Thyroid gland (tissue), 4 donors: ENCODE measurements around the gene TMEM45A. TPM values are rescaled to one million over a fixed set of nuclear protein-coding genes. Genes with fewer than 3 reads are reported as not detected.
"Not testable (repeated sequence)": the region's sequence is repeated elsewhere in the genome, so short reads cannot be mapped to it uniquely, and the experiment has no call there.

ENCODE experiments used
- DNase-seq, 2 donors: peaks; one replicate each; pipeline ENCODE4 v3.0.0-alpha.2; 2019
- H3K27ac ChIP-seq, 3 donors: fragments of 200-600 bp; sonication (generic); 1 replicate in 2 of 3; 2 replicates in 1 of 3; pipeline ENCODE4 v1.5.1; 2016 to 2019; ENCODE audit warnings: mild to moderate bottlenecking in 1 of 3, moderate library complexity in 1 of 3
- H3K27me3 ChIP-seq: fragments of 200-600 bp; sonication (generic); one replicate; pipeline ENCODE4 v1.5.1; 2019
- H3K36me3 ChIP-seq, 2 donors: fragments of 200-600 bp; sonication (generic); one replicate each; pipeline ENCODE4 v1.5.1; 2016 to 2019
- H3K4me1 ChIP-seq, 2 donors: fragments of 200-600 bp; sonication (generic); one replicate each; pipeline ENCODE4 v1.5.1; 2017 to 2019
- H3K4me3 ChIP-seq, 3 donors: fragments of 200-600 bp; sonication (generic); replicated peaks in 1 of 3; 1 replicate in 2 of 3; 2 replicates in 1 of 3; pipeline ENCODE4 v1.5.1; 2016; ENCODE audit warnings: mild to moderate bottlenecking in 1 of 3
- H3K9me3 ChIP-seq: fragments of 200-600 bp; sonication (generic); one replicate; pipeline ENCODE4 v1.5.1; 2017
- POLR2A ChIP-seq, 2 donors: fragments of 450-650 bp; IDR thresholded peaks; one replicate each; pipeline ENCODE4 v1.6.1; 2017; ENCODE audit warnings: antibody characterized with exemption in 2 of 2, mild to moderate bottlenecking in 2 of 2, moderate library complexity in 1 of 2
- WGBS, 2 donors: methylation state at CpG; one replicate each; pipeline ENCODE4 v1.1.5; 2017; 5-methylcytosine and 5-hydroxymethylcytosine counted together
- intact Hi-C: fragments of 100-400 bp; cut with DNase I; formaldehyde crosslinking; loops from one replicate; pipeline ENCODE4 v1.15.1; 2023
- total RNA-seq, 4 donors: library from RNA; depleted of rRNA; stranded (reverse); fragments of >200 nt; gene quantifications; one replicate each; pipeline ENCODE4 v1.2.3, GENCODE V29; 2016
- TF ChIP-seq, protein P1 (sequence below), 6 experiments: fragments of 200-600 bp in 3 of 6; fragments of 450-650 bp in 3 of 6; sonication (generic) in 3 of 6; IDR thresholded peaks; one replicate each; pipeline ENCODE4 v1.5.1; 2016 to 2019; ENCODE audit warnings: antibody characterized with exemption in 6 of 6, mild to moderate bottlenecking in 2 of 6, inconsistent platforms in 1 of 6, moderate library complexity in 1 of 6

Gene TMEM45A
- total RNA-seq, 4 donors from 2014 or later, result 11.7 to 22.2 (median 14.8) TPM

DNA sequence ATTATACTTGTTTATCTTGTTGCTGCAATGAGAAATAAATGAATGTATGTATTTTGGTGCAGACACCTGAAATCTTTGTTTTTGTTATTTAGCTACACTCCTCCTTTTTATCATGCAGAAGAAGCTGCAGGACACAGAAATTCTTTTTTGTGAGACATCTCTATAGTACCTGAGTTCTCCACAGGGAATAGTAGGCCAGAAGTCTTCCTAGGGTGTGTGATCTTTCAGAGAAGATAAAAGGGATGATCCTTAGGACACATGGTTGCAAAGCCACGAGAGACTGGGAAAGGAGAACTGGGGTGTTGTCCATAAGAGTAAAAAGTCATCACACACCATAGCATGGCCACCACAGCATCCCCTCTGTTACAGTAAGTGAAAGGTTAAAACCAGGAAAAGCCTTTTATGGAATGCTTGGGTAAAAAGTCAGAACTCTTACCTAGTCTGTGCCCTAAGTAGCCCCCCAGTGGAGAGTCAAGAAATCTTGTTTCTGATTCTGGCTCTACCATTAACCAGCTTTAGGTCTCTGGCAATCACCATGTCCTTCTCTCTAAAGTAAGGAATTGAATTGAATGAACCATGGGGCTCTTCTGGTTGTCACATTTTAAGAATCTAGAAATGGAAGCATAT lies 85.1 kb downstream of the TMEM45A start:
- Histone ChIP-seq H3K4me1 (no peaks in the 10 kb centered on the region), H3K4me3 (no peak overlapping the region), H3K9me3 (no peaks in the 10 kb centered on the region), H3K36me3 (no peaks in the 10 kb centered on the region), H3K27ac (no peak overlapping the region), H3K27me3 (no peaks in the 10 kb centered on the region)
- 76 to 83% methylated on average over 1 of the region's 1 CpG for WGBS, 2 donors
- no peak for TF ChIP-seq POLR2A (IDR thresholded peaks at IDR 0.05)
- TF ChIP-seq, protein P1, sequence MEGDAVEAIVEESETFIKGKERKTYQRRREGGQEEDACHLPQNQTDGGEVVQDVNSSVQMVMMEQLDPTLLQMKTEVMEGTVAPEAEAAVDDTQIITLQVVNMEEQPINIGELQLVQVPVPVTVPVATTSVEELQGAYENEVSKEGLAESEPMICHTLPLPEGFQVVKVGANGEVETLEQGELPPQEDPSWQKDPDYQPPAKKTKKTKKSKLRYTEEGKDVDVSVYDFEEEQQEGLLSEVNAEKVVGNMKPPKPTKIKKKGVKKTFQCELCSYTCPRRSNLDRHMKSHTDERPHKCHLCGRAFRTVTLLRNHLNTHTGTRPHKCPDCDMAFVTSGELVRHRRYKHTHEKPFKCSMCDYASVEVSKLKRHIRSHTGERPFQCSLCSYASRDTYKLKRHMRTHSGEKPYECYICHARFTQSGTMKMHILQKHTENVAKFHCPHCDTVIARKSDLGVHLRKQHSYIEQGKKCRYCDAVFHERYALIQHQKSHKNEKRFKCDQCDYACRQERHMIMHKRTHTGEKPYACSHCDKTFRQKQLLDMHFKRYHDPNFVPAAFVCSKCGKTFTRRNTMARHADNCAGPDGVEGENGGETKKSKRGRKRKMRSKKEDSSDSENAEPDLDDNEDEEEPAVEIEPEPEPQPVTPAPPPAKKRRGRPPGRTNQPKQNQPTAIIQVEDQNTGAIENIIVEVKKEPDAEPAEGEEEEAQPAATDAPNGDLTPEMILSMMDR (IDR thresholded peaks at IDR 0.05), result no peak
- intact Hi-C loops, result no loop called here
- no peak for DNase-seq

DNA sequence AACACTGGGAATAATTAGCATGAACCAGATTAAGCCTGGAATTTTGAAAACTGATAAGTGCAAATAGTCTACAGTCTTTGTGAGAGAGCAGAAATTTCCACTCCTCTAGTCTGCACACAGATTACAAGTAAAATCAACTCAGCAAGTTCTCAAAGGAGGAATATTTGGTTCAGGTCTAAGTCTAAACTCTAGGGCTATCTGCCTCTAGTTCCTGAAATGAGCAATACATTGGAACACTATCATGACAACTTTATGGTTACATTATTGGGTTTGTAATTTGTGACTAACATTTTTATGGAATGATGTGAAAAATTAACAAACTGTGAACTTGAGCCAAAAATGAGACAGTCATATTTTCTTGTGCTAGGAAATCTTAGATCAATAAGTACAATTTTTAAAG lies 86.2 kb downstream of the TMEM45A start:
- Histone ChIP-seq H3K27me3 (no peaks in the 10 kb centered on the region), H3K4me3 (no peak overlapping the region), H3K4me1 (no peaks in the 10 kb centered on the region), H3K36me3 (no peaks in the 10 kb centered on the region), H3K9me3 (no peaks in the 10 kb centered on the region), H3K27ac (no peak overlapping the region)
- no peak for DNase-seq
- TF ChIP-seq, protein P1 (IDR thresholded peaks at IDR 0.05), result no peak
- TF ChIP-seq POLR2A (IDR thresholded peaks at IDR 0.05), result no peak
- intact Hi-C loops, result no loop called here

DNA sequence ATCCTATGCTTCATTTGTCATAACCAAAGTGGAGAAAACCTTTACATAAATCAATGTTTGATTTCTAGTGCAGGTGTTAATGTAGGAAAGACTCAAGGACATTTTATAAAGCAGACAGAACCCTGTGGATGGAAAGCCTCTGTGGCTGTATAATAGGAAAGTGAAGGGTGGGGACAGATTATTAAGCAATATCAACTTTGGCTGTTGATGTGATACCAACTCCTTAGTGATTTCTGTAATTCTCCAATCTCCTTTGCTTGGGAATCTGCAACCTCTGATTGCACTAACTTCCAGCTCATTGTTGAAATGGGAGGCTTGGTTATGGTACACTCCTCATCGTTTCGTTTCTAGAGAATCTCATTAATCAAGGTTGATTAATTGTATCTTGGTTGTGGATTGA lies 87.7 kb downstream of the TMEM45A start:
- H3K27me3 ChIP-seq, result no peaks in the 10 kb centered on the region
- H3K27ac ChIP-seq, result no peak overlapping the region
- H3K9me3 ChIP-seq, result no peaks in the 10 kb centered on the region
- WGBS, 2 donors, result 48 to 63% methylated on average over 2 of the region's 2 CpGs
- no peak overlapping the region for H3K4me3 ChIP-seq
- no peaks in the 10 kb centered on the region for H3K4me1 ChIP-seq
- TF ChIP-seq POLR2A (IDR thresholded peaks at IDR 0.05), result no peak
- TF ChIP-seq, protein P1 (IDR thresholded peaks at IDR 0.05), result no peak
- DNase-seq, result no peak
- intact Hi-C loops, result no loop called here
- H3K36me3 ChIP-seq, result no peaks in the 10 kb centered on the region

DNA sequence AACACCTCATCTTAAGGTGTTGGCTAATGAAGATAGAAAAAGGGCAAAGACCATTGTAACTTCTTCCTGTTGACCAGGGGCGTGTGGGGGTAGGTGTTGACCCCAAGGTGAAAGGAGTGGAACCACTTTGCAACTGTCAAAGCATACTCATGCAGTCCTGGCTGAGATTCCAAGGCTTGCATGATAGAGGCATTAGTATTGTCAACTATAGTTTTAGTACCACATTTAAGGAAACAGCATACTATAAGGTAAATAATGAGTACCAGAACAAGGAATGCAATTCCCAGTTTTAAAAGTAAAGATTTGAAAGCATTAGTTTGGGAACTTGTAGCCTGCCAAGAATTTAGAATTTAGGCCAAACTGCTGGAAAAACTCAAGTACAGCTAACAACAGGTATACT lies 89.2 kb downstream of the TMEM45A start:
- H3K27ac ChIP-seq, result no peak overlapping the region
- no peaks in the 10 kb centered on the region for H3K4me1 ChIP-seq
- TF ChIP-seq, protein P1 (IDR thresholded peaks at IDR 0.05), result no peak
- no peak for TF ChIP-seq POLR2A (IDR thresholded peaks at IDR 0.05)
- no peaks in the 10 kb centered on the region for H3K36me3 ChIP-seq
- H3K27me3 ChIP-seq, result no peaks in the 10 kb centered on the region
- H3K4me3 ChIP-seq, result no peak overlapping the region
- 88 to 95% methylated on average over 1 of the region's 1 CpG for WGBS, 2 donors
- no peak for DNase-seq
- H3K9me3 ChIP-seq, result no peaks in the 10 kb centered on the region
- intact Hi-C loops, result no loop called here

DNA sequence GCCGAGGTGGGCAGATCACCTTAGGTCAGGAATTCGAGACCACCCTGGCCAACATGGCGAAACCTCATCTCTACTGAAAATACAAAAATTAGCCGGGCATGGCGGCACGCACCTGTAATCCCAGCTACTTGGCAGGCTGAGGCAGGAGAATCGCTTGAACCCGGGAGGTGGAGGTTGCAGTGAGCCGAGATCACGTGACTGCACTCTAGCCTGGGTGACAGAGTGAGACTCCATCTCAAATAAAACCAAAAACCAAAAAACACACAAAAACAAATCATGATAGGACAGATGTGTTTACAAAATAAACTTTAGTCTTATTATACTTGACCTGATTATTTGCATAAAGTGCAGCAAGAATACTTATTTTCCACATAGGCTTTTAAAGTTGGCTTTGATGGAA lies 89.7 kb downstream of the TMEM45A start:
- H3K27me3 ChIP-seq, H3K27ac ChIP-seq, intact Hi-C loops, H3K4me1 ChIP-seq, H3K4me3 ChIP-seq, H3K9me3 ChIP-seq, DNase-seq, H3K36me3 ChIP-seq: not testable (repeated sequence)
- 96 to 98% methylated on average over 10 of the region's 10 CpGs for WGBS, 2 donors
